Thyroid gland (tissue), 4 donors: ENCODE measurements around the gene ATP13A3.
A peak's percentile ranks its signal among the peaks of the same experiment; 100 is the strongest.

ENCODE experiments used
- POLR2A ChIP-seq, 2 donors: fragments of 450-650 bp; IDR thresholded peaks; one replicate each; pipeline ENCODE4 v1.6.1; 2017; ENCODE audit warnings: antibody characterized with exemption in 2 of 2, mild to moderate bottlenecking in 2 of 2, moderate library complexity in 1 of 2
- TF ChIP-seq, protein P1 (sequence below), 6 experiments: fragments of 200-600 bp in 3 of 6; fragments of 450-650 bp in 3 of 6; sonication (generic) in 3 of 6; IDR thresholded peaks; one replicate each; pipeline ENCODE4 v1.5.1; 2016 to 2019; ENCODE audit warnings: antibody characterized with exemption in 6 of 6, mild to moderate bottlenecking in 2 of 6, inconsistent platforms in 1 of 6, moderate library complexity in 1 of 6

DNA sequence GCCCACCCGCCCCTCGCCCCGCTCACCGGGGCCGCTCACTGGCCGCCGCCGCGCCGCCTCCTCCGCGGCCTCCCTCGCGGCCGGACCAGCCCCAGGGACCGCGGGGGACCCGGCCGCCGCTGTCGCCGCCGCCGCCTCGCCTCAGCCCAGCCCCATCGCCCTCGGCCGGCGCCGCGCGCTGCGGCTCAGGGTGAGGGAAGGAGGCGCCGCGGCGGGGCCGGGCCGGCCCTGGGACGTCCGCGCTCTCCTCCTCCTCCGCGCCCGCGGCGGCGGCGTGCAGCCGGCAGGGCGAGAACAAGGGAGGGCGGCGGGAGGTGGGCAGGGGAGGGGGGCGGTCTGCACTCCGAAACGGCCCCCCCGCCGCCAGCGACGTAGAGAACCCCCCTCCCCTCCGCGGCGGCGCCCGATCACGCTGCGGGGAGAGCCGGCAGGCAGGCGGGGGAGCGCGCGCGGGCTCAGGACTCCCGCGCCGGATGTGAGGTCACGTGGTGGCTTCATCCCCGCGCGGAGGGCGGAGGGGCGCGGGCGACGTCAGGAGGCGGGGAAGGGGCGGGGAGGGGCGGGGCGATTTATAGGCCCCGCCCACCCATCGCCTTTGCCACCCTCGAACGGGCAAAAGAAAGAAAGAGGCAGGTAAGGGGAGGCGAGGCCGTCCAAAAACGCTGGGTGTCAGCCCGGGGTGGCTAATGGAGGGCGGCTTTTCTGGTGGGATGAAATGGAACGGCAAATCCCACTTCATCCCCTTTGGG lies at the start of gene ATP13A3:
- TF ChIP-seq, protein P1, sequence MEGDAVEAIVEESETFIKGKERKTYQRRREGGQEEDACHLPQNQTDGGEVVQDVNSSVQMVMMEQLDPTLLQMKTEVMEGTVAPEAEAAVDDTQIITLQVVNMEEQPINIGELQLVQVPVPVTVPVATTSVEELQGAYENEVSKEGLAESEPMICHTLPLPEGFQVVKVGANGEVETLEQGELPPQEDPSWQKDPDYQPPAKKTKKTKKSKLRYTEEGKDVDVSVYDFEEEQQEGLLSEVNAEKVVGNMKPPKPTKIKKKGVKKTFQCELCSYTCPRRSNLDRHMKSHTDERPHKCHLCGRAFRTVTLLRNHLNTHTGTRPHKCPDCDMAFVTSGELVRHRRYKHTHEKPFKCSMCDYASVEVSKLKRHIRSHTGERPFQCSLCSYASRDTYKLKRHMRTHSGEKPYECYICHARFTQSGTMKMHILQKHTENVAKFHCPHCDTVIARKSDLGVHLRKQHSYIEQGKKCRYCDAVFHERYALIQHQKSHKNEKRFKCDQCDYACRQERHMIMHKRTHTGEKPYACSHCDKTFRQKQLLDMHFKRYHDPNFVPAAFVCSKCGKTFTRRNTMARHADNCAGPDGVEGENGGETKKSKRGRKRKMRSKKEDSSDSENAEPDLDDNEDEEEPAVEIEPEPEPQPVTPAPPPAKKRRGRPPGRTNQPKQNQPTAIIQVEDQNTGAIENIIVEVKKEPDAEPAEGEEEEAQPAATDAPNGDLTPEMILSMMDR (IDR thresholded peaks at IDR 0.05) = no peak
- TF ChIP-seq POLR2A (IDR thresholded peaks at IDR 0.05) = peak in 1 of 2 donors; percentile 90
